Measurements from ENCODE around the gene DACT1.

The DACT1 gene

GRCh38 chr14:58677996-58678395, 40.2 kb downstream of the DACT1 start:
- no peak for FAIRE-seq
- TF ChIP-seq, protein P1, sequence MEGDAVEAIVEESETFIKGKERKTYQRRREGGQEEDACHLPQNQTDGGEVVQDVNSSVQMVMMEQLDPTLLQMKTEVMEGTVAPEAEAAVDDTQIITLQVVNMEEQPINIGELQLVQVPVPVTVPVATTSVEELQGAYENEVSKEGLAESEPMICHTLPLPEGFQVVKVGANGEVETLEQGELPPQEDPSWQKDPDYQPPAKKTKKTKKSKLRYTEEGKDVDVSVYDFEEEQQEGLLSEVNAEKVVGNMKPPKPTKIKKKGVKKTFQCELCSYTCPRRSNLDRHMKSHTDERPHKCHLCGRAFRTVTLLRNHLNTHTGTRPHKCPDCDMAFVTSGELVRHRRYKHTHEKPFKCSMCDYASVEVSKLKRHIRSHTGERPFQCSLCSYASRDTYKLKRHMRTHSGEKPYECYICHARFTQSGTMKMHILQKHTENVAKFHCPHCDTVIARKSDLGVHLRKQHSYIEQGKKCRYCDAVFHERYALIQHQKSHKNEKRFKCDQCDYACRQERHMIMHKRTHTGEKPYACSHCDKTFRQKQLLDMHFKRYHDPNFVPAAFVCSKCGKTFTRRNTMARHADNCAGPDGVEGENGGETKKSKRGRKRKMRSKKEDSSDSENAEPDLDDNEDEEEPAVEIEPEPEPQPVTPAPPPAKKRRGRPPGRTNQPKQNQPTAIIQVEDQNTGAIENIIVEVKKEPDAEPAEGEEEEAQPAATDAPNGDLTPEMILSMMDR (IDR thresholded peaks at IDR 0.05; ENCODE audit: insufficient read depth, missing control alignments), result no peak

DNA sequence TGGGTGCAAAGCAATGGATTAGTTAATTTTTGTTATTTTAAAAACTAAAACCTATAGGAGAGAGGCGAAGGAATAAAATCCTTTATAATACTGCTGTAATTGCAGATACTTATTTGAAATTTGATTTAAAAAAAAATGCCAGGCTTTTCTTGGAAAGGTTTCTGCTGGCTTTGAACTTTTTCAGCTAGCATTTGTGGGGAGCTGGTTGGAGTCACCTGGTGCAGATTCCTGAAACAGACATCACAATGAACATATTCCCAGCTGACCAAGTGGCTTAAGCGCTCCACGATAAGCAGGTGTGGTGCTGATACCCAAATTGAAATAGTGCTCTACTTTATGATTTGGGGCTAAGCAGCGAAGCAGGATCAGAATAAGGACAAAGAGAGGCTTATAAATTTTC, 42.9 kb downstream of the DACT1 start:
- TF ChIP-seq, protein P1 (IDR thresholded peaks at IDR 0.05; ENCODE audit: insufficient read depth, missing control alignments), result no peak
- DNase-seq (ENCODE audit: insufficient read length, low spot score) (no peak), FAIRE-seq (no peak)

More at GRCh38 chr14:58677996-58678395, 40.2 kb downstream of the DACT1 start:
- no peak for DNase-seq (ENCODE audit: insufficient read length, low spot score)

- DNase-seq (ENCODE audit: insufficient read length, low spot score) (no peak), FAIRE-seq (no peak)
- TF ChIP-seq, protein P1 (IDR thresholded peaks at IDR 0.05; ENCODE audit: insufficient read depth, missing control alignments), result no peak
These were observed 49.6 kb downstream of the DACT1 start for GRCh38 chr14:58687232-58687795.

- no peak for DNase-seq (ENCODE audit: insufficient read length, low spot score)
- no peak for FAIRE-seq
- TF ChIP-seq, protein P1 (IDR thresholded peaks at IDR 0.05; ENCODE audit: insufficient read depth, missing control alignments), result no peak
These were observed 53.2 kb downstream of the DACT1 start for GRCh38 chr14:58690801-58691516.

DNA sequence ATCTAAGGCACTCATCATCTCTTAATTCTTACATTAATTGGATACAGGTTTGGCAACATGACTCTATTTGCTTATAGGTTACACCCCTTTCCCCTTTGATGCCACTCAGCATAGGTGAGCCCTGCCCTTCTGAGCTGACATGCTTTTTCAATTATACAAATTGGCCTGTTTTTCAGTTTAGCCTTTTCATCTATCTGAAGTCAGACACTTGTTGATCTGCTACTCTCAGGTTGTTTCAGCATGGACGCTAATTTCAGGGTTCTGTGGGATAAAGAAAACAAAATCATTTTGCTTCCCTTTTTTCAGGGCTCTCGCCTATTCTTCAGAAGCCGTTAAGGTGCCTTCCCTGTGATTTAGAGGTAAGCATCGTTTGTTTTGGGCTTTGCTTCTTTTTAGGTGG, 55.3 kb downstream of the DACT1 start:
- TF ChIP-seq, protein P1 (IDR thresholded peaks at IDR 0.05; ENCODE audit: insufficient read depth, missing control alignments), result no peak
- DNase-seq (ENCODE audit: insufficient read length, low spot score), result no peak
- FAIRE-seq, result no peak

- FAIRE-seq, result no peak
These were observed 57.8 kb downstream of the DACT1 start for GRCh38 chr14:58695514-58695913.

More at GRCh38 chr14:58695514-58695913, 57.8 kb downstream of the DACT1 start:
- no peak for DNase-seq (ENCODE audit: insufficient read length, low spot score)
- TF ChIP-seq, protein P1 (IDR thresholded peaks at IDR 0.05; ENCODE audit: insufficient read depth, missing control alignments), result no peak
